Right lobe of liver (tissue), 6 donors: ENCODE results near the gene DUSP1. TPM values are rescaled to one million over a fixed set of nuclear protein-coding genes. Genes with fewer than 3 reads are reported as not detected.

Experiments used
- ATAC-seq, 4 donors: fragments of 200-7000 bp; cut with Tn5 transposase; one replicate each; pipeline ENCODE4 v1.9.1; 2020; ENCODE audit warnings: mild to moderate bottlenecking in 4 of 4, moderate library complexity in 4 of 4
- DNase-seq, 3 donors: peaks; one replicate each; pipeline ENCODE4 v3.0.0-alpha.2; 2020
- H3K27ac ChIP-seq, 3 donors: fragments of 200-600 bp; one replicate each; pipeline ENCODE4 v1.8.0; 2022
- H3K27me3 ChIP-seq, 2 donors: fragments of 200-600 bp; one replicate each; pipeline ENCODE4 v1.8.0; 2022
- H3K36me3 ChIP-seq, 4 donors: fragments of 200-600 bp; sonication (generic) in 1 of 4; one replicate each; pipeline versions ENCODE4 v1.5.1 to v1.8.0; 2017 to 2022; ENCODE audit warnings: control low read depth in 1 of 4
- H3K4me1 ChIP-seq, 4 donors: fragments of 200-600 bp; sonication (generic) in 1 of 4; one replicate each; pipeline versions ENCODE4 v1.5.1 to v1.8.0; 2017 to 2022; ENCODE audit warnings: control low read depth in 1 of 4
- H3K4me3 ChIP-seq, 3 donors: fragments of 200-600 bp; one replicate each; pipeline ENCODE4 v1.8.0; 2022
- H3K9me3 ChIP-seq, 4 donors: fragments of 200-600 bp; sonication (generic) in 1 of 4; one replicate each; pipeline versions ENCODE4 v1.5.1 to v1.8.0; 2017 to 2022; ENCODE audit warnings: control low read depth in 1 of 4
- POLR2A ChIP-seq: fragments of 450-650 bp; IDR thresholded peaks from one replicate; pipeline ENCODE4 v1.6.1; 2017; ENCODE audit warnings: antibody characterized with exemption, mild to moderate bottlenecking
- WGBS: methylation state at CpG from one replicate; pipeline ENCODE4 v1.1.6; 2018; ENCODE audit warnings: low coverage, low lambda C conversion rate; ENCODE audit not compliant: insufficient coverage; ENCODE audit errors: missing lambda C conversion rate; 5-methylcytosine and 5-hydroxymethylcytosine counted together
- intact Hi-C, 2 donors: fragments of 100-400 bp; cut with DNase I; formaldehyde crosslinking; loops; one replicate each; pipeline versions ENCODE4 v1.11.2 to v1.14.1; 2022
- total RNA-seq, 6 experiments: library from RNA; depleted of rRNA in 2 of 6; stranded (reverse); fragments of >200 nt in 2 of 6; fragmentation: NEBNext Ultra II Directional in 3 of 6; extraction: Animal tissue kit (Norgen Biotek cat#: 25700) in 3 of 6; gene quantifications; one replicate each; pipeline versions ENCODE4 v1.1.0 to v1.2.4, GENCODE V29; 2016 to 2023
- TF ChIP-seq, protein P1 (sequence below), 4 donors: fragments of 200-600 bp in 3 of 4; fragments of 450-650 bp in 1 of 4; IDR thresholded peaks; one replicate each; pipeline versions ENCODE4 v1.5.1 to v1.8.0; 2016 to 2022; ENCODE audit warnings: antibody characterized with exemption in 4 of 4, mild to moderate bottlenecking in 2 of 4
- donor health status: DM: no; HTN: yes; CAD: no.
- donor health status: DM: no; HTN: no; CAD: no.
- donor health status: DM: no; HTN: no; CAD: no.
- donor health status: DM: no; HTN: yes; CAD: no.
- donor health status: DM: no; HTN: yes; CAD: no.

Gene DUSP1
- total RNA-seq, 6 experiments from 2014 or later = 106 to 407 (median 232) TPM

DNA sequence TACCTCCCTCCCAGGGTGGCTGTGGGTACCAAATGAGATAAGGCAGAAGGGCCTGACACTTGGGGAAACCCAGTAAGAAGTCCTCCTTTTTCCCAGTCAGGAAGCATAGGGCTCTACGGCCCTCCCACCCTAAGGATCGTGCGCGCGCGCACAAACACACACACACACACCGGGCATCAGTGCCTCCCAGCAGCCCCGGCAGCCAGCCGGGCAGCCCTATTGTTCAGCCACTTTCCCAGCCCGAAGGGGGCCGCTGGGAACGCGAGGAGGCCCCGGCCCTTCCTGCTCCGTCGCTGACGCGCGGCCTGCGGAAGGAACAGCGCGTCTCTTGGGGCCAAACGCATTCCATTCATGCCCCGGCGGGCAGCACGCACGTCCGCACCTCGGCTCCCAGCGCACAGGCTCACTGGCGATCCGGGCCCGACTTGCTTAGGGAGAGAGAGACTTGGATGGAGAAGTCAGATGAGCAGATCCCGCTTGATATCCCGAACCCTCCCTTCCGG, 22.6 kb downstream of the DUSP1 start:
- no peak for TF ChIP-seq POLR2A
- Histone ChIP-seq H3K4me3 (no peak overlapping the region), H3K4me1 (no peaks in the 10 kb centered on the region), H3K9me3 (no peaks in the 10 kb centered on the region), H3K36me3 (no peaks in the 10 kb centered on the region), H3K27ac (peak overlapping the region; percentile 33 to 52 (median 40)), H3K27me3 (no peaks in the 10 kb centered on the region)
- DNase-seq (peak in 2 of 3 donors; percentile 61 to 65), ATAC-seq (peak; percentile 66 to 78 (median 73))
- WGBS = 79% methylated on average over 13 of the region's 36 CpGs
- intact Hi-C loops = no loop called here

DNA sequence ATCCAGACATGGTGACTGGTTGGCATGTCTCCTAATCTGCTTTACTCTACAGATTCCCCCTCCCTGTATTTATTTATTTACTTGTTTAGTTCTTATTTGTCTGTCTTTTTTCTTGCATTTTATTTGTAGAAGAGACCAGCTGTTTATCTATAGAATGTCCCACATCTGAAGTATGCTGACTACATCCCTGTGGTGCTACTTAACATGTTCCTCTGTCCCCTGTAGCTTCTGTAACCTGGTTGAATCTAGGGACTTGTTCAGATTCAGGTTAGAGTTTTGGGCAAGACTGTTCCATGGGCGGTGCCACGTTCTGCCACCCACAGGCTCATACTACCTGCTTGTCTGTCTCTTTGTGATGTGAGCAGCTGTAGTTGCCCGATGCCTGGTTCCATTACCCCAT, 23.5 kb downstream of the DUSP1 start:
- no peak overlapping the region for H3K4me3 ChIP-seq
- H3K4me1 ChIP-seq = no peaks in the 10 kb centered on the region
- DNase-seq (no peak), ATAC-seq (no peak)
- H3K27me3 ChIP-seq = no peaks in the 10 kb centered on the region
- no peaks in the 10 kb centered on the region for H3K9me3 ChIP-seq
- intact Hi-C loops = no loop called here
- H3K36me3 ChIP-seq = no peaks in the 10 kb centered on the region
- no peak overlapping the region for H3K27ac ChIP-seq
- WGBS = 50% methylated on average over 2 of the region's 3 CpGs
- no peak for TF ChIP-seq POLR2A
- TF ChIP-seq, protein P1, sequence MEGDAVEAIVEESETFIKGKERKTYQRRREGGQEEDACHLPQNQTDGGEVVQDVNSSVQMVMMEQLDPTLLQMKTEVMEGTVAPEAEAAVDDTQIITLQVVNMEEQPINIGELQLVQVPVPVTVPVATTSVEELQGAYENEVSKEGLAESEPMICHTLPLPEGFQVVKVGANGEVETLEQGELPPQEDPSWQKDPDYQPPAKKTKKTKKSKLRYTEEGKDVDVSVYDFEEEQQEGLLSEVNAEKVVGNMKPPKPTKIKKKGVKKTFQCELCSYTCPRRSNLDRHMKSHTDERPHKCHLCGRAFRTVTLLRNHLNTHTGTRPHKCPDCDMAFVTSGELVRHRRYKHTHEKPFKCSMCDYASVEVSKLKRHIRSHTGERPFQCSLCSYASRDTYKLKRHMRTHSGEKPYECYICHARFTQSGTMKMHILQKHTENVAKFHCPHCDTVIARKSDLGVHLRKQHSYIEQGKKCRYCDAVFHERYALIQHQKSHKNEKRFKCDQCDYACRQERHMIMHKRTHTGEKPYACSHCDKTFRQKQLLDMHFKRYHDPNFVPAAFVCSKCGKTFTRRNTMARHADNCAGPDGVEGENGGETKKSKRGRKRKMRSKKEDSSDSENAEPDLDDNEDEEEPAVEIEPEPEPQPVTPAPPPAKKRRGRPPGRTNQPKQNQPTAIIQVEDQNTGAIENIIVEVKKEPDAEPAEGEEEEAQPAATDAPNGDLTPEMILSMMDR (IDR thresholded peaks at IDR 0.05) = no peak

DNA sequence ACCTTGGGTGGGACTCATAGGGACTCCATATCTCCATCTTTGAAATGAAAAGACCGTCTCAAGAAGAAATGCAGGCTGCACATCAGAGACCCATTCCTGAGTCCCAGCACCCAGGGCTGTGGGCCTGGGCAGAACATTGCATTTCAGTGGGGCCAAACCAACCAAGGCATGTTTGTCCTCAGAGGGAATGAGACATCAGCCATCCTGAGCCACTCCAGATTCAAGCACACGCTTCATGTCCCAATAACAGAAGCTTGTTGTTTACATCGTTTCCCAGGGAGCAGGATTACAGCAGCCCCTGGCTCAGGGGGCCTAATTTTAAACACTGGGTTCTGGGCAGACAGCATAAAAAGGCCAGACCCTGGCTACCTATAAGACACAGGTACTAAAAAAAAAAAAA, 24.3 kb downstream of the DUSP1 start:
- TF ChIP-seq, protein P1 (IDR thresholded peaks at IDR 0.05) = no peak
- no peak for TF ChIP-seq POLR2A
- ATAC-seq (no peak), DNase-seq (no peak)
- Histone ChIP-seq H3K9me3 (no peaks in the 10 kb centered on the region), H3K27ac (no peak overlapping the region), H3K36me3 (no peaks in the 10 kb centered on the region), H3K27me3 (no peaks in the 10 kb centered on the region), H3K4me3 (no peak overlapping the region), H3K4me1 (no peaks in the 10 kb centered on the region)
- intact Hi-C loops = no loop called here
- WGBS = 94% methylated on average over 2 of the region's 3 CpGs

DNA sequence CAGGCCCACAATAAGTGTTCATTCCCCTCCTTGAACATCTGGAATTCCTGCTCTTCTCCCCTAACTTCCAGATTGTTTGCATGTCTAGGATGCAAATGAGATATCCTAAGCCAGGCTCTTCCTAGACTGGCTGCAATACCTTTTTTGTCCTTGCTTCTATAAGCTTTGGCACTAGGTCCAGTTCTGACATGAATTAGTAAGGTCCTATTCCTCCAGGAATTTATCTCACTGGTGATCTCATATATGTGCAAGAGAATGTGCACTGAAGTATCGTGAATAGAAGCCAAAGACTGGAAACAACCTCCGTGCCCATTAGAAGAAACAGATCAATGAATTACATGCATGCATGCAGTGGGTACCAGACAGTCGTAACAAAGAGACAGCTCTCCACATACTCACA, 25.2 kb downstream of the DUSP1 start:
- H3K36me3 ChIP-seq = no peaks in the 10 kb centered on the region
- no peak overlapping the region for H3K4me3 ChIP-seq
- 83% methylated on average over 3 of the region's 3 CpGs for WGBS
- intact Hi-C loops = no loop called here
- no peak for TF ChIP-seq POLR2A
- TF ChIP-seq, protein P1 (IDR thresholded peaks at IDR 0.05) = no peak
- ATAC-seq = no peak
- no peaks in the 10 kb centered on the region for H3K9me3 ChIP-seq
- H3K27ac ChIP-seq = no peak overlapping the region
- no peaks in the 10 kb centered on the region for H3K4me1 ChIP-seq
- DNase-seq = no peak
- no peaks in the 10 kb centered on the region for H3K27me3 ChIP-seq

DNA sequence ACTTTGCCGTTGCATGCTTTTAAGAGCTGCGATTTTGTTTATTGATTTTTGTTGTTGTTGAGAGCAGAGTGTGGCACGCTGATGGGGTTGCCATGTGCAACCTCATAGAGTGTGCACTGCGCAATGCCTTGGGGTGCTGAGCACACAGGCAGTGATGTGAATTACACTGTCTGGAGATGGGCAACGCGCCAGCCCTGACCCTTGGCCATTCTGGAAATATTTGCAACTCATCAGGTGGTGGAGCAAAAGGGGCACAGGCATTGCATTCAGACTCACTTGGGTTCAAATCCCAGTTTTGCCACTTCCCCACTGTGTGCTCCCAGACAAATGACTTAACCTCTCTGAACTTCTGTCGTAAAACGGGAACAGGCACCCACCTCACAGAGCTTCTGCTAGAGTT, 25.6 kb downstream of the DUSP1 start:
- Histone ChIP-seq H3K36me3 (no peaks in the 10 kb centered on the region), H3K27ac (no peak overlapping the region), H3K9me3 (no peaks in the 10 kb centered on the region), H3K4me3 (no peak overlapping the region), H3K4me1 (no peaks in the 10 kb centered on the region), H3K27me3 (no peaks in the 10 kb centered on the region)
- DNase-seq (no peak), ATAC-seq (no peak)
- TF ChIP-seq, protein P1 (IDR thresholded peaks at IDR 0.05) = no peak
- TF ChIP-seq POLR2A = no peak
- WGBS = 83% methylated on average over 8 of the region's 8 CpGs
- intact Hi-C loops = no loop called here
